IMR-90 (cell line): ENCODE results near the gene NOTO. TPM values are rescaled to one million over a fixed set of nuclear protein-coding genes. Genes with fewer than 3 reads are reported as not detected.

ENCODE experiments used
- ATAC-seq: fragments of 200-7000 bp; cut with Tn5 transposase; 2 replicates; pipeline ENCODE4 v1.9.1; 2020; ENCODE audit warnings: low read depth, mild to moderate bottlenecking, moderate library complexity
- BruUV-seq: library from RNA; stranded (reverse); fragments of 400-500 nt; replicated peaks from 2 replicates; lab custom pipeline; 2021; lab: Mats Ljungman, UMichigan
- CTCF ChIA-PET: fragments of 300-600 bp; formaldehyde crosslinking; extraction: SDS; loops from one replicate; lab custom pipeline; 2021; ENCODE audit warnings: antibody characterized with exemption; lab: Yijun Ruan, JAX
- POLR2A ChIA-PET: fragments of 300-600 bp; sonication (Branson Sonifier 250); formaldehyde crosslinking; loops from one replicate; lab custom pipeline; 2022; ENCODE audit warnings: antibody characterized with exemption; ENCODE audit not compliant: unreplicated experiment; lab: Charles Lee
- DNase-seq: peaks from one replicate; pipeline ENCODE4 v3.0.0; 2013
- H2AFZ ChIP-seq: replicated peaks from 2 replicates; pipeline ENCODE3; 2013; ENCODE audit warnings: low read length, mild to moderate bottlenecking; ENCODE audit not compliant: poor library complexity
- H2AK5ac ChIP-seq: 2 replicates; pipeline ENCODE4 v1.6.1; 2013; ENCODE audit warnings: low read depth, low read length, inconsistent platforms
- H2AK9ac ChIP-seq: replicated peaks from 2 replicates; pipeline ENCODE3; 2013; ENCODE audit warnings: mild to moderate bottlenecking, low read depth, low read length, moderate library complexity; ENCODE audit not compliant: poor library complexity
- H2BK120ac ChIP-seq: 2 replicates; pipeline ENCODE4 v1.6.1; 2013; ENCODE audit warnings: low read depth, low read length, inconsistent platforms
- H2BK15ac ChIP-seq: 3 replicates; pipeline ENCODE4 v1.6.1; 2013; ENCODE audit warnings: low read depth, low read length, inconsistent platforms
- H2BK20ac ChIP-seq: 2 replicates; pipeline ENCODE4 v1.6.1; 2013; ENCODE audit warnings: low read depth, mild to moderate bottlenecking, inconsistent platforms, low read length, moderate library complexity
- H2BK5ac ChIP-seq: 2 replicates; pipeline ENCODE4 v1.6.1; 2013; ENCODE audit warnings: mild to moderate bottlenecking, low read depth, low read length, inconsistent platforms; ENCODE audit not compliant: poor library complexity, severe bottlenecking
- H3K14ac ChIP-seq: replicated peaks from 2 replicates; pipeline ENCODE4 v1.6.1; 2013; ENCODE audit warnings: low read depth, low read length, inconsistent platforms
- H3K18ac ChIP-seq: 2 replicates; pipeline ENCODE4 v1.6.1; 2013; ENCODE audit warnings: low read depth, low read length, control low read depth
- H3K23ac ChIP-seq: 2 replicates; pipeline ENCODE4 v1.6.1; 2013; ENCODE audit warnings: low read depth, low read length, inconsistent platforms
- H3K27ac ChIP-seq: 2 replicates; pipeline ENCODE4 v1.5.1; 2013; ENCODE audit warnings: mild to moderate bottlenecking, control low read depth, low read length; ENCODE audit not compliant: insufficient read depth
- H3K27me3 ChIP-seq: 2 replicates; pipeline ENCODE4 v1.6.1; 2013; ENCODE audit warnings: low read length; ENCODE audit not compliant: control insufficient read depth, insufficient read depth
- H3K36me3 ChIP-seq: 2 replicates; pipeline ENCODE4 v1.6.1; 2013; ENCODE audit warnings: low read length, mixed read lengths; ENCODE audit not compliant: control insufficient read depth, insufficient read depth
- H3K4ac ChIP-seq: 2 replicates; pipeline ENCODE4 v1.6.1; 2013; ENCODE audit warnings: low read depth, low read length, inconsistent platforms
- H3K4me1 ChIP-seq: 2 replicates; pipeline ENCODE4 v1.6.1; 2013; ENCODE audit warnings: low read length, mixed read lengths; ENCODE audit not compliant: control insufficient read depth, insufficient read depth
- H3K4me2 ChIP-seq: 2 replicates; pipeline ENCODE4 v1.6.1; 2013; ENCODE audit warnings: low read depth, mild to moderate bottlenecking, control low read depth, low read length, moderate library complexity
- H3K4me3 ChIP-seq: 2 replicates; pipeline ENCODE4 v1.5.1; 2013; ENCODE audit warnings: low read depth, mild to moderate bottlenecking, control low read depth, low read length, moderate library complexity; ENCODE audit not compliant: insufficient read depth
- H3K56ac ChIP-seq: 2 replicates; pipeline ENCODE4 v1.6.1; 2013; ENCODE audit warnings: low read length, inconsistent platforms; ENCODE audit not compliant: insufficient read depth; ENCODE audit errors: extremely low read depth
- H3K79me1 ChIP-seq, 2 experiments: 2 replicates each; pipeline ENCODE4 v1.6.1; 2013; ENCODE audit warnings: low read length in 2 of 2, inconsistent platforms in 1 of 2, low read depth in 1 of 2
- H3K9ac ChIP-seq: 2 replicates; pipeline ENCODE4 v1.6.1; 2013; ENCODE audit warnings: low read depth, low read length, control low read depth
- H3K9me1 ChIP-seq: 2 replicates; pipeline ENCODE4 v1.6.1; 2013; ENCODE audit warnings: low read length, inconsistent platforms; ENCODE audit not compliant: insufficient read depth
- H3K9me3 ChIP-seq: 2 replicates; pipeline ENCODE4 v1.6.1; 2013; ENCODE audit warnings: low read length; ENCODE audit not compliant: control insufficient read depth, insufficient read depth
- H4K20me1 ChIP-seq: 2 replicates; pipeline ENCODE4 v1.6.1; 2013; ENCODE audit warnings: low read length, inconsistent platforms; ENCODE audit not compliant: insufficient read depth
- H4K5ac ChIP-seq: 2 replicates; pipeline ENCODE4 v1.6.1; 2013; ENCODE audit warnings: mild to moderate bottlenecking, low read depth, low read length, control low read depth
- H4K8ac ChIP-seq, 2 experiments: 2 replicates each; pipeline ENCODE4 v1.6.1; 2013; ENCODE audit warnings: low read depth in 2 of 2, low read length in 2 of 2, control low read depth in 1 of 2, inconsistent platforms in 1 of 2
- H4K91ac ChIP-seq: 2 replicates; pipeline ENCODE4 v1.6.1; 2013; ENCODE audit warnings: low read depth, low read length, inconsistent platforms; ENCODE audit not compliant: insufficient read depth
- BHLHE40 ChIP-seq: fragments of 150-350 bp; IDR thresholded peaks from 2 replicates; pipeline ENCODE4 v1.6.1; 2016; ENCODE audit warnings: mild to moderate bottlenecking, low read depth, low read length
- CEBPB ChIP-seq: IDR thresholded peaks from 2 replicates; pipeline ENCODE4 v1.6.1; 2012; ENCODE audit warnings: low read depth, low read length, improper control_type of control experiment
- CHD1 ChIP-seq: IDR thresholded peaks from 2 replicates; pipeline ENCODE4 v1.6.1; 2012; ENCODE audit warnings: low read depth, low read length, improper control_type of control experiment
- CTCF ChIP-seq: conservative IDR thresholded peaks from 2 replicates; pipeline ENCODE4 v1.5.1; 2012; ENCODE audit warnings: mild to moderate bottlenecking, low read depth, low read length, improper control_type of control experiment
- ELK1 ChIP-seq: fragments of 150-350 bp; IDR thresholded peaks from 2 replicates; pipeline ENCODE4 v1.6.1; 2016; ENCODE audit warnings: low read depth, mild to moderate bottlenecking, low read length, moderate library complexity, borderline replicate concordance
- FOS ChIP-seq: fragments of 150-350 bp; IDR thresholded peaks from 2 replicates; pipeline ENCODE4 v1.6.1; 2016; ENCODE audit warnings: low read depth, low read length
- MAFK ChIP-seq: IDR thresholded peaks from 2 replicates; pipeline ENCODE4 v1.6.1; 2012; ENCODE audit warnings: low read depth, low read length, improper control_type of control experiment
- MAZ ChIP-seq: IDR thresholded peaks from 2 replicates; pipeline ENCODE4 v1.6.1; 2012; ENCODE audit warnings: low read depth, mild to moderate bottlenecking, low read length, improper control_type of control experiment, moderate library complexity, borderline replicate concordance
- NFE2L2 ChIP-seq: fragments of 150-350 bp; IDR thresholded peaks from 2 replicates; pipeline ENCODE4 v1.6.1; 2016; ENCODE audit warnings: low read depth, mild to moderate bottlenecking, low read length
- POLR2A ChIP-seq: IDR thresholded peaks from 2 replicates; pipeline ENCODE4 v1.6.1; 2012; ENCODE audit warnings: mild to moderate bottlenecking, low read depth, low read length
- RCOR1 ChIP-seq: IDR thresholded peaks from 2 replicates; pipeline ENCODE4 v1.6.1; 2012; ENCODE audit warnings: mild to moderate bottlenecking, low read length, improper control_type of control experiment; ENCODE audit not compliant: insufficient replicate concordance
- RFX5 ChIP-seq: IDR thresholded peaks from 2 replicates; pipeline ENCODE4 v1.8.0; 2012; ENCODE audit warnings: low read depth, mild to moderate bottlenecking, low read length, moderate library complexity
- SMC3 ChIP-seq: fragments of 150-350 bp; IDR thresholded peaks from 2 replicates; pipeline ENCODE4 v1.6.1; 2016; ENCODE audit warnings: low read depth, mild to moderate bottlenecking, antibody characterized with exemption, low read length, moderate library complexity
- WGBS, 2 experiments: methylation state at CpG; one replicate each; pipeline versions ENCODE4 v1.1.5 to v1.1.7; 2013; ENCODE audit warnings: missing lambda C conversion rate in 2 of 2; ENCODE audit not compliant: insufficient read length in 1 of 2; ENCODE audit errors: extremely low coverage in 2 of 2; 5-methylcytosine and 5-hydroxymethylcytosine counted together
- dilution Hi-C: fragments of 300-500 bp; cut with HindIII; formaldehyde crosslinking; loops from one replicate; pipeline ENCODE4 v1.14.3; 2018; ENCODE audit warnings: low sequenced_read_pairs; ENCODE audit not compliant: unreplicated experiment
- in situ Hi-C: fragments of 300-500 bp; cut with MboI; formaldehyde crosslinking; loops from 3 replicates; pipeline ENCODE4 v1.14.3; 2019; ENCODE audit warnings: low sequenced_read_pairs, inconsistent platforms, mixed read lengths
- intact Hi-C: fragments of 100-400 bp; cut with micrococcal nuclease; formaldehyde crosslinking; loops from 2 replicates; pipeline ENCODE4 v1.10.0; 2022
- polyA plus RNA-seq, 3 experiments: library from polyadenylated mRNA; depleted of rRNA; stranded (reverse); fragments of >200 nt; gene quantifications; 2 replicates each; pipeline ENCODE4 v1.2.3, GENCODE V29; 2012; ENCODE audit warnings: low replicate concordance in 1 of 3
- total RNA-seq: library from RNA; depleted of rRNA; stranded (reverse); fragments of >200 nt; gene quantifications from 2 replicates; pipeline ENCODE4 v1.2.3, GENCODE V29; 2012

NOTO gene
- total and polyA plus RNA-seq, 2 of the 4 experiments (the other 2 are of a cell fraction) = not detected

GRCh38 chr2:73176205-73176880, 26.0 kb upstream of the NOTO start:
- H3K4me2 ChIP-seq = peak overlapping the region; percentile 33; the same call in 1 of the 2 replicates
- H3K56ac ChIP-seq = no peak overlapping the region
- dilution Hi-C loops (no loop called here), in situ Hi-C loops (no loop called here), intact Hi-C loops (loop anchor here (5.0 kb wide), 1 partner anchor 184 kb away; no protein-coding TSS in a partner anchor)
- H3K79me1 ChIP-seq = no peaks in the 10 kb centered on the region
- H3K23ac ChIP-seq = no peak overlapping the region
- no peak overlapping the region for H3K4me3 ChIP-seq
- H2AK5ac ChIP-seq = peak overlapping the region; percentile 47; the same call in 1 of the 2 replicates
- no peak overlapping the region for H2BK20ac ChIP-seq
- H4K8ac ChIP-seq = no peak overlapping the region
- H3K36me3 ChIP-seq = no peaks in the 10 kb centered on the region
- no peak overlapping the region for H3K9ac ChIP-seq
- H3K9me1 ChIP-seq = no peaks in the 10 kb centered on the region
- H2AFZ ChIP-seq = peak overlapping the region; percentile 91
- no peak overlapping the region for H3K18ac ChIP-seq
- H4K91ac ChIP-seq = no peak overlapping the region
- H2AK9ac ChIP-seq = no peak overlapping the region
- H3K4me1 ChIP-seq = 0 out of 2 replicates have a peak, but pooled peaks cover 2% of the 10 kb centered on the region
- no peaks in the 10 kb centered on the region for H3K9me3 ChIP-seq
- H4K5ac ChIP-seq = no peak overlapping the region
- peaks cover 50% of the 10 kb centered on the region for H3K27me3 ChIP-seq
- ATAC-seq (no peak), DNase-seq (no peak)
- ChIA-PET CTCF (interaction anchor here (0.5 to 2.4 kb wide), 11 partner anchors 12 to 600 kb away, joined by 3 to 15 read pairs (median 5); no protein-coding TSS in a partner anchor), POLR2A (no interaction called here)
- TF ChIP-seq MAZ (no peak), BHLHE40 (no peak), SMC3 (no peak), FOS (no peak), POLR2A (no peak), MAFK (no peak), RFX5 (no peak), ELK1 (no peak), NFE2L2 (no peak), RCOR1 (no peak), CEBPB (no peak), CTCF (no peak), CHD1 (no peak)
- no peak overlapping the region for H3K27ac ChIP-seq
- H2BK5ac ChIP-seq = no peak overlapping the region
- BruUV-seq = no TSS peak
- WGBS, 2 experiments = 13% methylated on average over 17 of the region's 31 CpGs; no CpG with 5 or more reads in 1 of the 2 experiments
- peak overlapping the region; percentile 60; the same call in 1 of the 2 replicates for H3K4ac ChIP-seq
- H4K20me1 ChIP-seq = no peaks in the 10 kb centered on the region
- no peak overlapping the region for H2BK15ac ChIP-seq
- no peak overlapping the region for H3K14ac ChIP-seq
- no peak overlapping the region for H2BK120ac ChIP-seq
